Measurements from ENCODE around the gene TTC9.

Gene TTC9

GRCh38 chr14:70641548-70642302 is at the start of gene TTC9:
TSS of gene TTC9 (plus strand) at chr14:70641916. CDS start at chr14:70642130, 214 bp downstream.
- Mint-ChIP-seq H3K4me3 (peak within 1 kb of the TSS; percentile 98), H3K9me3 (ENCODE audit: low read depth) (no peaks in the 10 kb centered on the region), H3K27me3 (no peaks in the 10 kb centered on the region), H3K36me3 (no peaks in the 10 kb centered on the region), H3K27ac (peak within 1 kb of the TSS; percentile 96), H3K4me1 (ENCODE audit: low read depth) (peaks cover 55% of the 10 kb centered on the region)

GRCh38 chr14:70594461-70594860 is 47.3 kb upstream of the TTC9 start:
- Mint-ChIP-seq H3K4me1 (ENCODE audit: low read depth) (peaks cover 18% of the 10 kb centered on the region), H3K27ac (no peak overlapping the region), H3K9me3 (ENCODE audit: low read depth) (no peaks in the 10 kb centered on the region), H3K27me3 (no peaks in the 10 kb centered on the region), H3K36me3 (peaks cover 10% of the 10 kb centered on the region), H3K4me3 (no peak overlapping the region)

GRCh38 chr14:70595443-70596185 is 46.1 kb upstream of the TTC9 start:
- H3K36me3 Mint-ChIP-seq: peaks cover 5% of the 10 kb centered on the region
- no peak overlapping the region for H3K27ac Mint-ChIP-seq
- H3K4me3 Mint-ChIP-seq: no peak overlapping the region
- H3K27me3 Mint-ChIP-seq: no peaks in the 10 kb centered on the region
- peaks cover 25% of the 10 kb centered on the region for H3K4me1 Mint-ChIP-seq (ENCODE audit: low read depth)
- no peaks in the 10 kb centered on the region for H3K9me3 Mint-ChIP-seq (ENCODE audit: low read depth)

- no peaks in the 10 kb centered on the region for H3K36me3 Mint-ChIP-seq
- H3K27me3 Mint-ChIP-seq: no peaks in the 10 kb centered on the region
- no peak overlapping the region for H3K4me3 Mint-ChIP-seq
- H3K9me3 Mint-ChIP-seq (ENCODE audit: low read depth): no peaks in the 10 kb centered on the region
- peaks cover 25% of the 10 kb centered on the region for H3K4me1 Mint-ChIP-seq (ENCODE audit: low read depth)
- H3K27ac Mint-ChIP-seq: no peak overlapping the region
Measured at GRCh38 chr14:70597731-70598130, 44.0 kb upstream of the TTC9 start.

GRCh38 chr14:70599345-70599744 is 42.4 kb upstream of the TTC9 start:
- H3K36me3 Mint-ChIP-seq: no peaks in the 10 kb centered on the region
- H3K4me1 Mint-ChIP-seq (ENCODE audit: low read depth): peaks cover 25% of the 10 kb centered on the region
- H3K27ac Mint-ChIP-seq: peak overlapping the region; percentile 28
- peak overlapping the region; percentile 100 for H3K4me3 Mint-ChIP-seq
- peaks cover under 1% of the 10 kb centered on the region for H3K27me3 Mint-ChIP-seq
- H3K9me3 Mint-ChIP-seq (ENCODE audit: low read depth): no peaks in the 10 kb centered on the region

- Mint-ChIP-seq H3K4me3 (peak within 1 kb of the TSS; percentile 100), H3K9me3 (ENCODE audit: low read depth) (no peaks in the 10 kb centered on the region), H3K27ac (peak within 1 kb of the TSS; percentile 98), H3K4me1 (ENCODE audit: low read depth) (peaks cover 22% of the 10 kb centered on the region), H3K36me3 (no peaks in the 10 kb centered on the region), H3K27me3 (peaks cover 2% of the 10 kb centered on the region)
Measured at GRCh38 chr14:70600382-70601157, 41.1 kb upstream of the TTC9 start, which contains the start of gene MED6. TSS of gene MED6 (minus strand) at chr14:70600655. CDS start at chr14:70600637, 18 bp downstream.

GRCh38 chr14:70601162-70601561 is 40.6 kb upstream of the TTC9 start:
- Mint-ChIP-seq H3K27me3 (peaks cover 2% of the 10 kb centered on the region), H3K4me1 (ENCODE audit: low read depth) (peaks cover 22% of the 10 kb centered on the region), H3K27ac (no peak overlapping the region), H3K4me3 (peak overlapping the region; percentile 100), H3K36me3 (no peaks in the 10 kb centered on the region), H3K9me3 (ENCODE audit: low read depth) (no peaks in the 10 kb centered on the region)

GRCh38 chr14:70602254-70602653 is 39.5 kb upstream of the TTC9 start:
- Mint-ChIP-seq H3K4me3 (no peak overlapping the region), H3K36me3 (no peaks in the 10 kb centered on the region), H3K4me1 (ENCODE audit: low read depth) (peaks cover 22% of the 10 kb centered on the region), H3K9me3 (ENCODE audit: low read depth) (no peaks in the 10 kb centered on the region), H3K27me3 (peaks cover 2% of the 10 kb centered on the region), H3K27ac (no peak overlapping the region)

- Mint-ChIP-seq H3K36me3 (no peaks in the 10 kb centered on the region), H3K9me3 (ENCODE audit: low read depth) (no peaks in the 10 kb centered on the region), H3K4me1 (ENCODE audit: low read depth) (no peaks in the 10 kb centered on the region), H3K4me3 (no peak overlapping the region), H3K27me3 (no peaks in the 10 kb centered on the region), H3K27ac (no peak overlapping the region)
Measured at GRCh38 chr14:70611216-70611615, 30.5 kb upstream of the TTC9 start.

- Mint-ChIP-seq H3K36me3 (no peaks in the 10 kb centered on the region), H3K27ac (no peak overlapping the region), H3K9me3 (ENCODE audit: low read depth) (no peaks in the 10 kb centered on the region), H3K4me3 (no peak overlapping the region), H3K27me3 (no peaks in the 10 kb centered on the region), H3K4me1 (ENCODE audit: low read depth) (no peaks in the 10 kb centered on the region)
Measured at GRCh38 chr14:70616646-70617045, 25.1 kb upstream of the TTC9 start.

- Mint-ChIP-seq H3K4me3 (no peak overlapping the region), H3K9me3 (ENCODE audit: low read depth) (no peaks in the 10 kb centered on the region), H3K27me3 (no peaks in the 10 kb centered on the region), H3K36me3 (peaks cover 2% of the 10 kb centered on the region), H3K27ac (no peak overlapping the region), H3K4me1 (ENCODE audit: low read depth) (peaks cover 2% of the 10 kb centered on the region)
Measured at GRCh38 chr14:70618314-70618713, 23.4 kb upstream of the TTC9 start.

GRCh38 chr14:70619708-70620107 is 22.0 kb upstream of the TTC9 start:
- no peaks in the 10 kb centered on the region for H3K27me3 Mint-ChIP-seq
- H3K27ac Mint-ChIP-seq: no peak overlapping the region
- H3K4me3 Mint-ChIP-seq: no peak overlapping the region
- peaks cover 4% of the 10 kb centered on the region for H3K36me3 Mint-ChIP-seq
- H3K4me1 Mint-ChIP-seq (ENCODE audit: low read depth): peaks cover 2% of the 10 kb centered on the region
- no peaks in the 10 kb centered on the region for H3K9me3 Mint-ChIP-seq (ENCODE audit: low read depth)

- H3K27ac Mint-ChIP-seq: no peak overlapping the region
- no peak overlapping the region for H3K4me3 Mint-ChIP-seq
- H3K4me1 Mint-ChIP-seq (ENCODE audit: low read depth): peaks cover 2% of the 10 kb centered on the region
- H3K9me3 Mint-ChIP-seq (ENCODE audit: low read depth): peaks cover 11% of the 10 kb centered on the region
- H3K27me3 Mint-ChIP-seq: no peaks in the 10 kb centered on the region
- H3K36me3 Mint-ChIP-seq: peaks cover 19% of the 10 kb centered on the region
Measured at GRCh38 chr14:70622111-70622712, 19.5 kb upstream of the TTC9 start.

GRCh38 chr14:70624972-70625371 is 16.7 kb upstream of the TTC9 start:
- H3K27ac Mint-ChIP-seq: no peak overlapping the region
- no peaks in the 10 kb centered on the region for H3K27me3 Mint-ChIP-seq

More at GRCh38 chr14:70624972-70625371, 16.7 kb upstream of the TTC9 start:
- H3K4me1 Mint-ChIP-seq (ENCODE audit: low read depth): peaks cover 2% of the 10 kb centered on the region
- peaks cover 24% of the 10 kb centered on the region for H3K36me3 Mint-ChIP-seq
- peaks cover 11% of the 10 kb centered on the region for H3K9me3 Mint-ChIP-seq (ENCODE audit: low read depth)
- H3K4me3 Mint-ChIP-seq: no peak overlapping the region

Data from activated naive CD8-positive, alpha-beta T cell (primary cell).